Activated CD8-positive, alpha-beta T cell treated with anti-CD3 and anti-CD28 coated beads for 36 hours (primary cell): Measurements from ENCODE around the gene INSIG2. TPM values are rescaled to one million over a fixed set of nuclear protein-coding genes. Genes with fewer than 3 reads are reported as not detected.

Experiments used
- ATAC-seq: fragments of 200-7000 bp; cut with Tn5 transposase; one replicate; pipeline ENCODE4 v1.10.0; 2021; ENCODE audit warnings: mild to moderate bottlenecking, moderate library complexity
- CTCF ChIA-PET: fragments of 350-600 bp; sonication (Branson Sonifier 250); formaldehyde crosslinking; loops from one replicate; lab custom pipeline; 2021; ENCODE audit warnings: antibody characterized with exemption; lab: Charles Lee
- POLR2A ChIA-PET: fragments of 350-600 bp; sonication (Branson Sonifier 250); formaldehyde crosslinking; loops from one replicate; lab custom pipeline; 2021; ENCODE audit warnings: antibody characterized with exemption; lab: Charles Lee
- DNase-seq: peaks from one replicate; pipeline ENCODE4 v3.0.0-alpha.2; 2020
- H3K27ac Mint-ChIP-seq: one replicate; pipeline ENCODE4 v1.8.0; 2021; ENCODE audit warnings: mild to moderate bottlenecking, mixed read lengths
- H3K27me3 Mint-ChIP-seq: one replicate; pipeline ENCODE4 v1.8.0; 2021; ENCODE audit warnings: mixed read lengths
- H3K36me3 Mint-ChIP-seq: one replicate; pipeline ENCODE4 v1.8.0; 2021; ENCODE audit warnings: low read depth, mixed read lengths
- H3K4me1 Mint-ChIP-seq: one replicate; pipeline ENCODE4 v1.8.0; 2021; ENCODE audit warnings: low read depth, mixed read lengths
- H3K4me3 Mint-ChIP-seq: one replicate; pipeline ENCODE4 v1.8.0; 2021; ENCODE audit warnings: mild to moderate bottlenecking, moderate library complexity, mixed read lengths
- H3K9me3 Mint-ChIP-seq: one replicate; pipeline ENCODE4 v1.8.0; 2021; ENCODE audit warnings: mixed read lengths
- CTCF ChIP-seq: fragments of 200-600 bp; IDR thresholded peaks from one replicate; pipeline ENCODE4 v1.8.0; 2022; ENCODE audit warnings: antibody characterized with exemption, mild to moderate bottlenecking
- intact Hi-C: fragments of 100-400 bp; cut with micrococcal nuclease; formaldehyde crosslinking; loops from one replicate; pipeline ENCODE4 v1.10.0; 2022
- total RNA-seq, 2 experiments: library from RNA; stranded (reverse); gene quantifications; one replicate each; pipeline ENCODE4 v1.2.3, GENCODE V29; 2021

The INSIG2 gene
- total RNA-seq, 2 experiments from 2014 or later, result 87.2 to 104 TPM

- Mint-ChIP-seq H3K9me3 (no peaks in the 10 kb centered on the region), H3K4me1 (peaks cover 6% of the 10 kb centered on the region), H3K36me3 (no peaks in the 10 kb centered on the region), H3K4me3 (no peak overlapping the region), H3K27ac (no peak overlapping the region), H3K27me3 (peaks cover 23% of the 10 kb centered on the region)
- POLR2A ChIA-PET, result interaction anchor here (0.6 to 1.0 kb wide), 2 partner anchors 125 to 1433 kb away, joined by 3 read pairs; no protein-coding TSS in a partner anchor
- TF ChIP-seq CTCF, result peak; percentile 30
- intact Hi-C loops, result no loop called here
- DNase-seq (peak; percentile 4), ATAC-seq (no peak)
- CTCF ChIA-PET, result interaction anchor here (1.2 to 6.0 kb wide), 5 partner anchors 10 to 58 kb away, joined by 4 to 39 read pairs (median 5); no protein-coding TSS in a partner anchor
Measured at GRCh38 chr2:118061135-118061955, 26.9 kb upstream of the INSIG2 start.

GRCh38 chr2:118062048-118062447, 26.2 kb upstream of the INSIG2 start:
- CTCF ChIA-PET, result interaction anchor here (1.5 to 6.0 kb wide), 2 partner anchors 15 to 29 kb away, joined by 4 to 39 read pairs; no protein-coding TSS in a partner anchor

GRCh38 chr2:118062669-118063068, 25.6 kb upstream of the INSIG2 start:
- no peaks in the 10 kb centered on the region for H3K9me3 Mint-ChIP-seq
- H3K27ac Mint-ChIP-seq, result no peak overlapping the region
- ATAC-seq, result no peak
- peaks cover 23% of the 10 kb centered on the region for H3K27me3 Mint-ChIP-seq
- POLR2A ChIA-PET, result interaction anchor here (1.0 kb wide), 1 partner anchor 124 kb away, joined by 3 read pairs; no protein-coding TSS in a partner anchor
- no peak for TF ChIP-seq CTCF
- CTCF ChIA-PET, result interaction anchor here (1.3 to 6.0 kb wide), 3 partner anchors 16 to 41 kb away, joined by 3 to 39 read pairs (median 4); no protein-coding TSS in a partner anchor
- H3K4me1 Mint-ChIP-seq, result peaks cover 6% of the 10 kb centered on the region
- intact Hi-C loops, result no loop called here
- no peak overlapping the region for H3K4me3 Mint-ChIP-seq
- no peak for DNase-seq
- H3K36me3 Mint-ChIP-seq, result no peaks in the 10 kb centered on the region

More at GRCh38 chr2:118062048-118062447, 26.2 kb upstream of the INSIG2 start:
- ATAC-seq (no peak), DNase-seq (no peak)
- Mint-ChIP-seq H3K27me3 (peaks cover 23% of the 10 kb centered on the region), H3K36me3 (no peaks in the 10 kb centered on the region), H3K4me1 (peaks cover 6% of the 10 kb centered on the region), H3K4me3 (no peak overlapping the region), H3K9me3 (no peaks in the 10 kb centered on the region), H3K27ac (no peak overlapping the region)
- no peak for TF ChIP-seq CTCF
- intact Hi-C loops, result no loop called here
- POLR2A ChIA-PET, result interaction anchor here (1.0 kb wide), 1 partner anchor 124 kb away, joined by 3 read pairs; no protein-coding TSS in a partner anchor

GRCh38 chr2:118065015-118065706, 23.1 kb upstream of the INSIG2 start:
- no peak for TF ChIP-seq CTCF
- H3K4me3 Mint-ChIP-seq, result no peak overlapping the region
- DNase-seq (no peak), ATAC-seq (no peak)
- no peaks in the 10 kb centered on the region for H3K9me3 Mint-ChIP-seq
- ChIA-PET CTCF (interaction anchor here (2.1 to 6.0 kb wide), 2 partner anchors 18 to 33 kb away, joined by 9 to 39 read pairs; no protein-coding TSS in a partner anchor), POLR2A (no interaction called here)
- H3K27me3 Mint-ChIP-seq, result peaks cover 12% of the 10 kb centered on the region
- H3K36me3 Mint-ChIP-seq, result no peaks in the 10 kb centered on the region
- H3K4me1 Mint-ChIP-seq, result peaks cover 1% of the 10 kb centered on the region
- H3K27ac Mint-ChIP-seq, result no peak overlapping the region
- intact Hi-C loops, result no loop called here
